GM23338 (cell line): ENCODE data around the gene DPP10. TPM values are rescaled to one million over a fixed set of nuclear protein-coding genes. Genes with fewer than 3 reads are reported as not detected.
A peak's percentile ranks its signal among the peaks of the same experiment; 100 is the strongest.

Source experiments
- ATAC-seq: fragments of 200-7000 bp; cut with Tn5 transposase; 3 replicates; pipeline ENCODE4 v1.9.1; 2020
- DNase-seq: peaks from one replicate; pipeline ENCODE4 v3.0.0-alpha.2; 2015; ENCODE audit warnings: low spot score
- H2AFZ ChIP-seq: fragments of 200-600 bp; sonication (generic); 2 replicates; pipeline ENCODE4 v1.8.0; 2016; ENCODE audit warnings: antibody characterized with exemption, mild to moderate bottlenecking, moderate library complexity
- H3F3A ChIP-seq: fragments of 200-600 bp; sonication (generic); replicated peaks from 2 replicates; pipeline ENCODE4 v1.8.0; 2017; ENCODE audit warnings: antibody characterized with exemption, mixed run types, low read depth
- H3K27ac ChIP-seq: fragments of 200-600 bp; sonication (generic); 2 replicates; pipeline ENCODE4 v1.6.1; 2016; ENCODE audit warnings: low read depth
- H3K27me3 ChIP-seq: fragments of 200-600 bp; sonication (generic); 2 replicates; pipeline ENCODE4 v1.8.0; 2016; ENCODE audit warnings: mild to moderate bottlenecking, mixed run types, moderate library complexity; ENCODE audit not compliant: insufficient read depth
- H3K36me3 ChIP-seq: fragments of 200-600 bp; sonication (generic); 2 replicates; pipeline ENCODE4 v1.8.0; 2016; ENCODE audit warnings: mild to moderate bottlenecking; ENCODE audit not compliant: insufficient read depth
- H3K4me1 ChIP-seq: fragments of 200-600 bp; sonication (generic); 2 replicates; pipeline ENCODE4 v1.8.0; 2016; ENCODE audit warnings: mild to moderate bottlenecking, moderate library complexity; ENCODE audit not compliant: insufficient read depth
- H3K4me2 ChIP-seq: fragments of 200-600 bp; sonication (generic); 2 replicates; pipeline ENCODE4 v1.7.1; 2017; ENCODE audit warnings: mixed run types
- H3K4me3 ChIP-seq: fragments of 200-600 bp; sonication (generic); 2 replicates; pipeline ENCODE4 v1.6.1; 2016; ENCODE audit warnings: mixed run types
- H3K79me2 ChIP-seq: fragments of 200-600 bp; sonication (generic); replicated peaks from 2 replicates; pipeline ENCODE4 v1.8.0; 2017; ENCODE audit warnings: mild to moderate bottlenecking; ENCODE audit not compliant: insufficient read depth
- H3K9me2 ChIP-seq: fragments of 200-600 bp; sonication (generic); 2 replicates; pipeline ENCODE4 v1.8.0; 2017; ENCODE audit not compliant: insufficient read depth
- H4K20me1 ChIP-seq: fragments of 200-600 bp; sonication (generic); replicated peaks from 2 replicates; pipeline ENCODE4 v1.8.0; 2017; ENCODE audit warnings: mild to moderate bottlenecking; ENCODE audit not compliant: insufficient read depth
- H3K27ac Mint-ChIP-seq: 2 replicates; pipeline ENCODE4 v1.8.0; 2020; ENCODE audit warnings: inconsistent platforms, mild to moderate bottlenecking, moderate library complexity, mixed read lengths
- H3K27me3 Mint-ChIP-seq: 3 replicates; pipeline ENCODE4 v1.8.0; 2022; ENCODE audit warnings: low read depth, mild to moderate bottlenecking, moderate library complexity, mixed read lengths, inconsistent platforms; ENCODE audit not compliant: insufficient read depth, poor library complexity
- H3K36me3 Mint-ChIP-seq: 3 replicates; pipeline ENCODE4 v1.8.0; 2021; ENCODE audit warnings: low read depth, mild to moderate bottlenecking, inconsistent platforms, moderate library complexity, mixed read lengths
- H3K4me1 Mint-ChIP-seq: 3 replicates; pipeline ENCODE4 v1.8.0; 2020; ENCODE audit warnings: mild to moderate bottlenecking, inconsistent platforms, mixed read lengths
- H3K4me3 Mint-ChIP-seq: 3 replicates; pipeline ENCODE4 v1.8.0; 2021; ENCODE audit warnings: moderate library complexity, mild to moderate bottlenecking, inconsistent platforms, mixed read lengths
- H3K9me3 Mint-ChIP-seq: 3 replicates; pipeline ENCODE4 v1.8.0; 2020; ENCODE audit warnings: moderate library complexity, mild to moderate bottlenecking, inconsistent platforms, mixed read lengths
- CREB1 ChIP-seq: fragments of 250-450 bp; sonication (Bioruptor Pico); IDR thresholded peaks from 2 replicates; pipeline ENCODE4 v1.5.0; 2020; ENCODE audit warnings: low read depth, mild to moderate bottlenecking, moderate library complexity
- CTCF ChIP-seq, 2 experiments: fragments of 200-600 bp in 1 of 2; sonication (generic) in 1 of 2; conservative IDR thresholded peaks; 2 replicates each; pipeline versions ENCODE4 v1.5.1 to v1.6.1; 2016 to 2017; ENCODE audit warnings: antibody characterized with exemption in 2 of 2, low read depth in 2 of 2, mild to moderate bottlenecking in 2 of 2, moderate library complexity in 1 of 2
- ETS1 ChIP-seq: IDR thresholded peaks from 2 replicates; pipeline ENCODE4 v1.6.1; 2016; ENCODE audit warnings: antibody characterized with exemption
- JUNB ChIP-seq: IDR thresholded peaks from one replicate; pipeline ENCODE4 v1.6.1; 2016; ENCODE audit warnings: antibody characterized with exemption; ENCODE audit not compliant: unreplicated experiment
- NANOG ChIP-seq: IDR thresholded peaks from 2 replicates; pipeline ENCODE4 v1.6.1; 2016; ENCODE audit warnings: antibody characterized with exemption, borderline replicate concordance
- POLR2AphosphoS5 ChIP-seq: IDR thresholded peaks from 2 replicates; pipeline ENCODE4 v1.6.1; 2016; ENCODE audit warnings: antibody characterized with exemption, low read depth
- REST ChIP-seq: IDR thresholded peaks from one replicate; pipeline ENCODE4 v1.6.1; 2018; ENCODE audit warnings: antibody characterized with exemption; ENCODE audit not compliant: unreplicated experiment
- ZNF114 ChIP-seq: fragments of 250-450 bp; sonication (Bioruptor Pico); IDR thresholded peaks from 2 replicates; pipeline ENCODE4 v1.5.0; 2020; ENCODE audit warnings: mild to moderate bottlenecking, moderate library complexity
- ZNF331 ChIP-seq: fragments of 250-450 bp; sonication (Bioruptor Pico); IDR thresholded peaks from 2 replicates; pipeline ENCODE4 v1.5.0; 2020; ENCODE audit warnings: low read depth, mild to moderate bottlenecking, moderate library complexity
- polyA plus RNA-seq: library from polyadenylated mRNA; unstranded; fragments of >200 nt; fragmentation: Nextera tagmentation; extraction: Ambion mirVana; gene quantifications from 2 replicates; pipeline ENCODE4 v1.2.1, GENCODE V29; 2016
- total RNA-seq: library from RNA; depleted of rRNA; stranded (reverse); fragments of >200 nt; shearing (Covaris generic); gene quantifications from 2 replicates; pipeline ENCODE4 v1.2.3, GENCODE V29; 2014

DPP10 gene
- total and polyA plus RNA-seq, 2 experiments from 2014 or later = 3.6 to 14.8 TPM

GRCh38 chr2:115650827-115651226 is 1208.4 kb downstream of the DPP10 start:
- Histone ChIP-seq H3K4me1 (no peaks in the 10 kb centered on the region; the same call in 1 of the 2 replicates), H2AFZ (no peak overlapping the region), H4K20me1 (no peaks in the 10 kb centered on the region), H3K36me3 (no peaks in the 10 kb centered on the region), H3K9me2 (no peaks in the 10 kb centered on the region), H3F3A (no peaks in the 10 kb centered on the region), H3K79me2 (no peaks in the 10 kb centered on the region), H3K27me3 (no peaks in the 10 kb centered on the region), H3K4me3 (no peak overlapping the region), H3K27ac (no peak overlapping the region), H3K4me2 (no peak overlapping the region)
- Mint-ChIP-seq H3K9me3 (no peaks in the 10 kb centered on the region; the same call in 2 of the 3 replicates), H3K4me3 (no peak overlapping the region), H3K27me3 (no peaks in the 10 kb centered on the region), H3K4me1 (peaks cover 5% of the 10 kb centered on the region), H3K36me3 (no peaks in the 10 kb centered on the region; the same call in 2 of the 3 replicates), H3K27ac (peak overlapping the region; percentile 12; the same call in 1 of the 2 replicates)
- TF ChIP-seq ZNF114 (CRISPR knock-in tag) (no peak), JUNB (no peak), CREB1 (CRISPR knock-in tag) (no peak), CTCF (conservative IDR thresholded peaks at IDR 0.05; ENCODE audit: low read depth in 2 of 2) (peak; percentile 40 to 60), ZNF331 (CRISPR knock-in tag) (no peak)
- peak; percentile 44 for DNase-seq
- ATAC-seq = peak; percentile 72

- H3K27me3 Mint-ChIP-seq = no peaks in the 10 kb centered on the region
- Histone ChIP-seq H3K79me2 (no peaks in the 10 kb centered on the region), H3K9me2 (no peaks in the 10 kb centered on the region), H3K27me3 (no peaks in the 10 kb centered on the region), H2AFZ (no peak overlapping the region), H3K4me1 (no peaks in the 10 kb centered on the region; the same call in 1 of the 2 replicates), H3K36me3 (no peaks in the 10 kb centered on the region), H3F3A (no peaks in the 10 kb centered on the region), H4K20me1 (no peaks in the 10 kb centered on the region), H3K4me2 (no peak overlapping the region), H3K4me3 (no peak overlapping the region), H3K27ac (no peak overlapping the region)
- DNase-seq = no peak
- no peak for TF ChIP-seq JUNB
- no peak for TF ChIP-seq CTCF (conservative IDR thresholded peaks at IDR 0.05; ENCODE audit: low read depth in 2 of 2)
- no peak for TF ChIP-seq NANOG
- no peak for TF ChIP-seq POLR2AphosphoS5
- TF ChIP-seq ETS1 = no peak
- no peak for TF ChIP-seq REST
- H3K9me3 Mint-ChIP-seq = no peaks in the 10 kb centered on the region; the same call in 2 of the 3 replicates
- H3K4me1 Mint-ChIP-seq = peaks cover 5% of the 10 kb centered on the region
- H3K36me3 Mint-ChIP-seq = no peaks in the 10 kb centered on the region; the same call in 2 of the 3 replicates
- ATAC-seq = no peak
- H3K4me3 Mint-ChIP-seq = no peak overlapping the region
- no peak overlapping the region for H3K27ac Mint-ChIP-seq
Measured at GRCh38 chr2:115652652-115653051, 1210.2 kb downstream of the DPP10 start.
